IPS-18c (cell line): ENCODE results near the gene TNS3.

ENCODE experiments used
- H3K4me3 ChIP-seq: 2 replicates; pipeline ENCODE4 v1.7.0; 2013; ENCODE audit warnings: low read depth, mild to moderate bottlenecking, low read length, moderate library complexity; ENCODE audit not compliant: insufficient read depth
- H3K9me3 ChIP-seq: one replicate; pipeline ENCODE4 v1.6.1; 2013; ENCODE audit warnings: mild to moderate bottlenecking, low read length, moderate library complexity; ENCODE audit not compliant: control insufficient read depth, insufficient read depth

The TNS3 gene

GRCh38 chr7:47428768-47429472, 153.0 kb downstream of the TNS3 start:
- no peak overlapping the region for H3K4me3 ChIP-seq
- no peaks in the 10 kb centered on the region for H3K9me3 ChIP-seq

GRCh38 chr7:47428052-47428767, 153.7 kb downstream of the TNS3 start:
- no peak overlapping the region for H3K4me3 ChIP-seq

DNA sequence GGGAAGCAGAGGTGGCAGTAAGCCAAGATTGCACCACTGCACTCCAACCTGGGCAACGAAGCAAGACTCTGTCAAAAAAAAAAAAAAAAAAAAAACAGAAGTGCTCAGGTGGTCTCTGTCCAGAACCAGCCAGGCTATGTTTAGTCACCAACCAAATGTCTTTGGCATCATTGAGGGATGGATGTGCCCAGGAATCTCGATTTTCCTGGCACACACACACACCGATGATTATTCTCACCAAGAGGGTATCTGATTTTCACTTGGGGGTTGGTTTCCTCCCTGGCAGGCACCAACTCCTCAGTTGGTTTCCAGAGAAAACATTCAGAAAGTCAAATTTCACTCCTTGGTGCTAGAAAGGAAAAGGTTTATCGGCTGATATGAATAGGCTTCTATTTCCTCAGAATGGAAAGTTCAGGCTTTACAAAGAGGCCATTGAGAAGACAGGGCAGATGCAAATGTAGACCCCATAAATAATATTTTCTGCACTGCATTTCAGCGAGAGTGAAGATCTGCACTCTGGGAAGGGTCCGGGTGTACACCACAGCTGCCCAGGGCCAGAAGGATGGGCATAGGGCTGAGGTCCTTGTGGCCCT, 154.8 kb downstream of the TNS3 start:
- Histone ChIP-seq H3K9me3 (no peaks in the 10 kb centered on the region), H3K4me3 (no peak overlapping the region)

More at GRCh38 chr7:47428052-47428767, 153.7 kb downstream of the TNS3 start:
- H3K9me3 ChIP-seq = no peaks in the 10 kb centered on the region

- Histone ChIP-seq H3K9me3 (no peaks in the 10 kb centered on the region), H3K4me3 (no peak overlapping the region)
These were observed 157.4 kb downstream of the TNS3 start for GRCh38 chr7:47424523-47424922.

DNA sequence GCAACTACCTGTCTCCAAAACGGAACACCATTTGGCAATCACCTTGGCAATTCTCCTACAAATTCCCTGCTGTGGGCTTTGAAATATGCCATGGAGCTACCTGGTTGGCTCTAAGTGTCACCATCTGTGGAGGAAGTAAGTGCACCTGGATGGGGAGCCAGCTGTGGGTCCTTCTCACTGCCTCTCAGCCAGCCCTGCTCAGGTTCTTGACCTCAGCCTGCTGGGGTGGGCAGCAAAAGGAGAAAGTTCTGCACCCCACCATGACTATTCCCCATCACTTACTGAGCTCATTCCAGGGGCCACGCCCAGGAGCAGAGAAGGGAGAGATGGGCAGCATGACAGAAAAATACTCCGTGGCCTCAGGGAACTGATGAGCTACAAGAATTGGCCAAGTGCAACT, 158.7 kb downstream of the TNS3 start:
- Histone ChIP-seq H3K9me3 (no peaks in the 10 kb centered on the region), H3K4me3 (no peak overlapping the region)

GRCh38 chr7:47422611-47423010, 159.3 kb downstream of the TNS3 start:
- Histone ChIP-seq H3K9me3 (no peaks in the 10 kb centered on the region), H3K4me3 (no peak overlapping the region)

DNA sequence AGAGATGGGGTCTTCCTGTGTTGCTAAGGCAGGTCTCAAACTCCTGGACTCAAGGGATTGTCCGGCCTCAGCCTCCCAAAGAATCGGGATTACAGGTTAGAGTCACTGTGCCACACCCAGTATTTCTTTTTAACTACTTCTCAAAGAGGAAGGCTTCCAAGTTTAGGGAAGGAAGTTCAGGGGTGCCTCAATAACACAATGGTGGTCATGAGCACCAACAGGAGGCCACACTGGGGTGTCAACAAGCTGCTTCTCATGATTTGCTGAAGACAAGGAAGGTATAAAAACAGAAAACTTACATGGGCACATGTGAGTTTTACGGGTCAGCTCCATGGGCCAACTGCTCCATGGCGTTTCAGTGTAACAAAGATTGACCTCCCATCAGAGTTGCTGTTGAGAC, 160.5 kb downstream of the TNS3 start:
- no peak overlapping the region for H3K4me3 ChIP-seq

GRCh38 chr7:47420122-47420780, 161.7 kb downstream of the TNS3 start:
- H3K4me3 ChIP-seq = no peak overlapping the region; the same call in 1 of the 2 replicates

More for the DNA sequence above, 160.5 kb downstream of the TNS3 start:
- H3K9me3 ChIP-seq = no peaks in the 10 kb centered on the region

GRCh38 chr7:47419471-47419870, 162.4 kb downstream of the TNS3 start:
- no peak overlapping the region for H3K4me3 ChIP-seq
- no peaks in the 10 kb centered on the region for H3K9me3 ChIP-seq

More at GRCh38 chr7:47420122-47420780, 161.7 kb downstream of the TNS3 start:
- H3K9me3 ChIP-seq = no peaks in the 10 kb centered on the region

- H3K9me3 ChIP-seq = no peaks in the 10 kb centered on the region
- no peak overlapping the region for H3K4me3 ChIP-seq
These were observed 163.2 kb downstream of the TNS3 start for GRCh38 chr7:47418601-47419309.

DNA sequence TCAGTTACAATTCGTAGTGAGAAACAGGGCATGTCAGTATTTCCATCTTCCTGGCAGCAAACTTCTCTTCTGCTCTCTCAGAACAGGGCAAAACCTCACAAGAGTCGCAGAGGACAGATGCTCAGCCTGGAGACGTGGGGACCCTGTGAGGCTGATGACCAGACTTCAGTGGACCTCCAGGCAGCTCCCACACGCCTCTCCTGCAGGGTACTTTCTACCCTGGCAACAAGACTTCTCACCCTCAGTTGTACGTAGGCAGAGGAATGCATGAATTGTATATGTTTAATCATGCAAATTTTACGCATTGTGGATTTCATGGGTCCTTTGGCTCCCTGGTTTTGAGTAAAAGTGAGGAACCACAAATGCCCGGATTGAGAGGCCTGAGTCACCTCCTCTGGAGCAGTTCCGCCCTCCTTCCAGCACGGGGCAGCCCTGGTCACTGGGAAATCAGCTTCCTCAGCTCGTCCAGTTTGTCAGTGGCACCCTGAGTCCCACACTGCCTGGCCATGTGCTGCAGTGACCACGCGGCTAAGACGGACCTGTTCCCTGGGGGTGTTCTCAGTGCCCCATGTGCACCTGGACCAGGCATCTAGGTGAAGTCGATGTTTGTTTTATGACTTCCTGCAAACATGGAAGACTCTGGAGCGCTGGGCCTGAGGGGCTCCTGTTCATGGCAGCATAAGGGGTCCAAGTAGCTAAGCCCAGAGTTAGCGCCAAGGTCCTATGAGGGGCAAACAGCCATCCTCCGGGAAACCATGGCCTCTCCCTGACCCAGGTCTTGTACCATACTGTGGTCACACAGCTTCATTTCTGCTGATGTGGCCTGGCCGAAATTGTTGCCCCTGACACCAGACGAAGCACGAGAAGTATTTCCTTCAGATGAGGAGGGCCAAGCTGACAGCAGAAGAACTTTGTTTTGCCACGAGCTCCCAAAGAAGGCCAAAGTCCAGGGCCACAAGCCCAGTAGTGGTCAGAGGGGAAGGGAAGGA, 165.1 kb downstream of the TNS3 start:
- H3K9me3 ChIP-seq = no peaks in the 10 kb centered on the region
- no peak overlapping the region for H3K4me3 ChIP-seq

GRCh38 chr7:47415318-47416212, 166.3 kb downstream of the TNS3 start:
- Histone ChIP-seq H3K4me3 (no peak overlapping the region), H3K9me3 (no peaks in the 10 kb centered on the region)

DNA sequence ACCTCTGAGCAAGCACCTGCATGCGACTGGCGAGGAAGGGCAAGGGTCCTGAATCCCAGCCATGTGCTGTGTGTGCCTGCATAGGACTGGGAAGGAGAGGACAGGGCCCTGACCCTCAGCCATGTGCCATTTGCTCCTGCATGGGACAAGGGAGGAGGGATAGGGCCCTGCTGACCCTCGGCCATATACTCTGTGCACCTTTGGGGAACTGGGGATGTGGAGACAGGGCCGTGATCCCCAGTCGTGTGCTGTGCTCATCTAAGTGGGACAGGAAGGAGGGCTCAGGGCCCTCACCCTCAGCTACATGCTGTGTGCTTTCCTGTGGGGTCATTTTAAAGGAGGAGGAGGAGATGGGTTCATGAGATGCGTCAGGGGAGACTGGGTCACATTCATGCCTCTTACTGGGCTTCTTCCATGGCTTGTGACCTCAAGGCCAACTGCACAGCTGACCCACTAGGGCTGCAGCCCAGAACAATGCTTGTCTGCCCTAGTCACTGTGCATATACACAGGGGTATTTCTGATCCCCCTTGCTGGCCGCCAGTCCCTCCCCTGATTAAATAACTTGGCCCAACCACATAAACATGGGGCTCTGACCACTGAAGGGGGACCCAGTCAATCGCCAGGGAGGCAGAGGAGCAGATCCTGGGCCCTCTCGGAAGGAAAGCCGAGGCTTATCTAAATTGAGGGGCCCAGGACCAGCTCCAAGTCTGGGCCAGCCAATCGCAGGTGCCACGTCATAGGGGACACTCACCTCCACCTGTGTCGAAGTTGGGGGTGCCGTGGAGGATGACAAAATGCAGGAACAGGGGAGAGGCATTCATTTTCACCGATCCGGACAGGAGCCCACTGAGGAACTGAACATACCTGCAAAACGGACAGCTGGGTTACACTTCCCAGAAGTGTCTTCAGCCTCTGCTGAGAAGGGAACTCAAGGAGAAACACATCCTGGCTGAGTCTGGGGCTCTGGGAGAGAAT, 167.3 kb downstream of the TNS3 start:
- H3K4me3 ChIP-seq = no peak overlapping the region
- no peaks in the 10 kb centered on the region for H3K9me3 ChIP-seq
